Measurements from ENCODE around the gene FAM81A. TPM values are rescaled to one million over a fixed set of nuclear protein-coding genes. Genes with fewer than 3 reads are reported as not detected.
"Not testable (repeated sequence)": the region's sequence is repeated elsewhere in the genome, so short reads cannot be mapped to it uniquely, and the experiment has no call there.

Gene FAM81A
- total RNA-seq, 4 donors from 2014 or later = 0.27 to 14.3 (median 2.4) TPM

GRCh38 chr15:59424616-59425015 lies 13.4 kb upstream of the FAM81A start:
- Histone ChIP-seq H3K27me3 (no peaks in the 10 kb centered on the region), H3K4me3 (replicated peaks in 1 of 3) (no peak overlapping the region), H3K9me3 (no peaks in the 10 kb centered on the region), H3K27ac (no peak overlapping the region), H3K36me3 (no peaks in the 10 kb centered on the region), H3K4me1 (no peaks in the 10 kb centered on the region)
- WGBS, 2 donors = 39 to 48% methylated on average over 5 of the region's 5 CpGs
- TF ChIP-seq CTCF (IDR thresholded peaks at IDR 0.05) = no peak
- no peak for TF ChIP-seq POLR2A (IDR thresholded peaks at IDR 0.05)
- no peak for DNase-seq
- intact Hi-C loops (cut with DNase I) = no loop called here

GRCh38 chr15:59428898-59429297 lies 9.1 kb upstream of the FAM81A start:
- H3K27ac ChIP-seq; H3K27me3 ChIP-seq; DNase-seq; H3K4me1 ChIP-seq; H3K9me3 ChIP-seq; H3K36me3 ChIP-seq; intact Hi-C loops (cut with DNase I); H3K4me3 ChIP-seq (replicated peaks in 1 of 3): not testable (repeated sequence)
- WGBS, 2 donors = 46 to 82% methylated on average over 3 of the region's 3 CpGs

- H3K4me3 ChIP-seq (replicated peaks in 1 of 3) = no peak overlapping the region
- no peak overlapping the region for H3K27ac ChIP-seq
- intact Hi-C loops (cut with DNase I) = no loop called here
- no peaks in the 10 kb centered on the region for H3K27me3 ChIP-seq
- no peak for TF ChIP-seq POLR2A (IDR thresholded peaks at IDR 0.05)
- TF ChIP-seq CTCF (IDR thresholded peaks at IDR 0.05) = no peak
- WGBS, 2 donors = 96 to 100% methylated on average over 1 of the region's 1 CpG
- H3K36me3 ChIP-seq = no peaks in the 10 kb centered on the region
- H3K9me3 ChIP-seq = no peaks in the 10 kb centered on the region
- peaks cover 7 to 8% of the 10 kb centered on the region in 2 donors for H3K4me1 ChIP-seq
- no peak for DNase-seq
Observed at GRCh38 chr15:59432389-59432788, 5.6 kb upstream of the FAM81A start.

- peaks cover 15% of the 10 kb centered on the region in 2 donors for H3K4me1 ChIP-seq
- DNase-seq = no peak
- H3K4me3 ChIP-seq (replicated peaks in 1 of 3) = no peak overlapping the region
- no peak overlapping the region for H3K27ac ChIP-seq
- intact Hi-C loops (cut with DNase I) = no loop called here
- TF ChIP-seq POLR2A (IDR thresholded peaks at IDR 0.05) (no peak), CTCF (IDR thresholded peaks at IDR 0.05) (no peak)
- no peaks in the 10 kb centered on the region for H3K36me3 ChIP-seq
- no peaks in the 10 kb centered on the region for H3K27me3 ChIP-seq
- no peaks in the 10 kb centered on the region for H3K9me3 ChIP-seq
- 69 to 77% methylated on average over 4 of the region's 4 CpGs for WGBS, 2 donors
Observed at GRCh38 chr15:59434481-59434880, 3.5 kb upstream of the FAM81A start.

- Histone ChIP-seq H3K27ac (no peak overlapping the region), H3K36me3 (no peaks in the 10 kb centered on the region), H3K4me3 (replicated peaks in 1 of 3) (peak overlapping the region in 1 of 3 donors; percentile 24), H3K4me1 (peaks cover 15% of the 10 kb centered on the region in 2 donors), H3K27me3 (no peaks in the 10 kb centered on the region), H3K9me3 (no peaks in the 10 kb centered on the region)
- TF ChIP-seq CTCF (IDR thresholded peaks at IDR 0.05) (no peak), POLR2A (IDR thresholded peaks at IDR 0.05) (no peak)
- no peak for DNase-seq
- 27 to 30% methylated on average over 6 of the region's 6 CpGs for WGBS, 2 donors
- intact Hi-C loops (cut with DNase I) = no loop called here
Observed at GRCh38 chr15:59436774-59437141, 1.2 kb upstream of the FAM81A start.

Measured in thyroid gland (tissue), 4 donors.